Brain microvascular endothelial cell (primary cell): ENCODE data around the gene POLR3A.

Source experiments
- DNase-seq: peaks from one replicate; pipeline ENCODE4 v3.0.0-alpha.2; 2020
- H3K27ac ChIP-seq: fragments of 250-450 bp; sonication (Bioruptor Pico); 2 replicates; pipeline ENCODE4 v1.5.1; 2020; ENCODE audit warnings: mild to moderate bottlenecking, moderate library complexity
- H3K27me3 ChIP-seq: fragments of 250-450 bp; sonication (Bioruptor Pico); replicated peaks from 2 replicates; pipeline ENCODE4 v1.5.1; 2020; ENCODE audit warnings: mild to moderate bottlenecking
- H3K36me3 ChIP-seq: fragments of 250-450 bp; sonication (Bioruptor Pico); replicated peaks from 2 replicates; pipeline ENCODE4 v1.5.1; 2020; ENCODE audit warnings: mild to moderate bottlenecking
- H3K4me3 ChIP-seq: 2 replicates; pipeline ENCODE4 v1.5.1; 2011; ENCODE audit warnings: low read depth, mild to moderate bottlenecking, control low read depth, low read length, moderate library complexity
- CTCF ChIP-seq: IDR thresholded peaks from 2 replicates; pipeline ENCODE4 v1.5.1; 2011; ENCODE audit warnings: low read depth, mild to moderate bottlenecking, moderate library complexity, low read length, control low read depth, inconsistent platforms; ENCODE audit errors: missing control alignments
- in situ Hi-C: cut with HindIII; loops from 2 replicates; pipeline ENCODE4 v1.10.0; 2017; ENCODE audit warnings: low sequenced_read_pairs, low pct_ligation_motif_present

POLR3A gene

GRCh38 chr10:77963901-77964300 is 65.4 kb downstream of the POLR3A start:
- no peaks in the 10 kb centered on the region for H3K27me3 ChIP-seq
- H3K27ac ChIP-seq = no peak overlapping the region
- H3K4me3 ChIP-seq = no peak overlapping the region
- H3K36me3 ChIP-seq = no peaks in the 10 kb centered on the region
- no peak for DNase-seq
- in situ Hi-C loops = no loop called here
- no peak for TF ChIP-seq CTCF

DNA sequence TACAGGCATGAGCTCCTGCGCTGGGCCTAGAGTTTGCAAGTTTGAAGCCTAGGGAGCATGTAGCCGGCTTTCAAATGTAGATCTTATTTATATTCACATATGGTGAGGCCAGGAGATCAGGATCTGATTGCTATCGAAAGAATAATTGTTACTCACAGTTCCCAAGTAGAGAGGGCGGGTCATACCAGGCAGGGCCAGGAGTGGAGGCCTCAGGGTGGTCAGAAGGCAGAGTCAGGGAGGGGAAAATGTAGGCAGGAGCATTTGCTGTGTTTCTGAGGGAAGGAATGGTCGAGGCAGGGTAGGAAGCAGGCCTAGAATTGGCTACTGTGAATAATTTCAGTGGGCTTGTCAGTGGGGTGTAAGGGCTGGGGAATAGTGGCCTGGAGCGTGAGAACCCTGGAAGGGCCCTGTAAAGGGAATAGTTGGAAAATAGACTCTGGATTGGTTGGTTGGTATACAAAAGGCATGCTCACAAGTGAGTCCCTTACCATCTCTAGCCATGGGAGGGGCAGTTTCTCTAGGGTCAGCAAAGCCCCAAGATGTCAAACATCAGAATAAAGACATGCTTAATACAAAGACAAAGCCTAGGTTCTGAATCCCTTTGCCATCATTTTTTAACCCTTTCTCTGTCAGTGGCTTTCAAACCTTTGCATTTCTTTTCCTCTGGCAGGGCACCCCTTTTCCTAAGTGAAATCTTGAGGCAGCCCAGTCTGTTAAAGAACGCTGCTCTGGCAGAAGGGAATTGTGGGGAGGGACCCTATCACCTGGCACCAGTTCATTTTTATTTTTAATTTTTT is 66.8 kb downstream of the POLR3A start:
- H3K27ac ChIP-seq = no peak overlapping the region
- no peak for TF ChIP-seq CTCF
- no peaks in the 10 kb centered on the region for H3K27me3 ChIP-seq
- DNase-seq = no peak
- no peaks in the 10 kb centered on the region for H3K36me3 ChIP-seq
- in situ Hi-C loops = no loop called here
- H3K4me3 ChIP-seq = no peak overlapping the region

- Histone ChIP-seq H3K27ac (no peak overlapping the region), H3K27me3 (no peaks in the 10 kb centered on the region), H3K4me3 (no peak overlapping the region), H3K36me3 (no peaks in the 10 kb centered on the region)
- DNase-seq = no peak
- TF ChIP-seq CTCF = no peak
- in situ Hi-C loops = no loop called here
Observed at GRCh38 chr10:77961668-77962067, 67.6 kb downstream of the POLR3A start.

GRCh38 chr10:77960829-77961329 is 68.4 kb downstream of the POLR3A start:
- no peak for TF ChIP-seq CTCF
- in situ Hi-C loops = no loop called here
- no peak for DNase-seq
- Histone ChIP-seq H3K4me3 (no peak overlapping the region), H3K36me3 (no peaks in the 10 kb centered on the region), H3K27me3 (no peaks in the 10 kb centered on the region), H3K27ac (no peak overlapping the region)

- no peak for DNase-seq
- H3K27ac ChIP-seq = no peak overlapping the region
- H3K36me3 ChIP-seq = no peaks in the 10 kb centered on the region
- no peak overlapping the region for H3K4me3 ChIP-seq
- in situ Hi-C loops = no loop called here
- TF ChIP-seq CTCF = no peak
- H3K27me3 ChIP-seq = no peaks in the 10 kb centered on the region
Observed at GRCh38 chr10:77959887-77960455, 69.3 kb downstream of the POLR3A start.
